SK-N-SH treated with all-trans-retinoic acid at 6 μM for 48 hours (cell line): ENCODE measurements around the gene NSG1.

ENCODE experiments used
- CREB5 ChIP-seq: fragments of 250-450 bp; sonication (Bioruptor Pico); IDR thresholded peaks from 2 replicates; pipeline ENCODE4 v1.5.1; 2020; ENCODE audit warnings: low read depth, mild to moderate bottlenecking, moderate library complexity
- ZNF565 ChIP-seq: fragments of 450-650 bp; formaldehyde crosslinking; conservative IDR thresholded peaks from 2 replicates; pipeline ENCODE4 v1.5.0; 2020; ENCODE audit warnings: low read depth, mild to moderate bottlenecking, moderate library complexity
- ZNF70 ChIP-seq: fragments of 450-650 bp; formaldehyde crosslinking; IDR thresholded peaks from 2 replicates; pipeline ENCODE4 v1.5.0; 2020; ENCODE audit warnings: mild to moderate bottlenecking, moderate library complexity

DNA sequence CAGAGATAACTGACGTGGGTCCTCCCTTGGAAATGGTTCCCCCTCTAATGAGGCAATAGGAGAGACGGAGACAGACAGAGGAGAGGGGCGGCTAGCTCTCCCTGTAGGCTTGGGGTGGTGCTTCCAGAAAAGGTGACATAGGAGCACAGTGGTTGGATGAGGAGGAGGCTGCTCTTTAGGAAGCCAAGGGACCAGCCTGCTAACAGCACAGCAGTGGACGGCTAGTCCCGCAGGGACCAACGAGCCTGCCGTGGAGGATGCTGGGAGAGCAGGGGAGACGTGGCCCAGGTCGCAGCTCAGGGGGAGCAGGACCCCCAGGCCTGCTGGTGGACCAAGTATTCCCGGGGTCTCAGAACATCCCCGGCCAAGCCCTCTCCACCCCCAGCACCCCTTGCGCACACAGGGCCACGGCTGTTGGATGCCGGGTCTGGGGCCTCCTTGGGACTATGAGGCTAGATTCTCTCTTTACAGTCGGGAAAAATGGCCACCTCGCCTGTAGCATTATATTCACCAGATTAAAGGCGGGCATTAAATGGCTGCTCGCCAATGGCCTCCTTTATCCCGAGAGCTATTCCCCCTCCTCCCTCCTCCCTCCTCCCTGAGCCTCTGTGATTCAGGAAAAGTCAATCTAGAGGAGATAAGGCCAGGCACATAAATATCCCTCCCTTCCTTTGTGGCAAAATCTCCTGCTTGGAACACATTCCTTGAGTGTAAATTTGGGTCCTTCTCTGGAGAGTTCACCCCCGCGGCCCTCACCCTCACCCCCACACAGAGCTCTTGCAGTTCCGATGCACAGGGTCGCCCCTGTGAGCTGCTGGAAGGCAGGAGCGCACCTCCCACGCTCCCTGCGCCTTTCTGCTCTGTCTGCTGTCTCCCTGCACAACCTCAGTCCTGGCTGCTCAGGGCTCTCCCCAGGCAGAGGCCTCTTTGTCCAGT is 30.5 kb upstream of the NSG1 start:
- TF ChIP-seq ZNF565 (no peak), CREB5 (CRISPR knock-in tag) (no peak), ZNF70 (CRISPR knock-in tag) (no peak)
